SK-N-SH treated with all-trans-retinoic acid at 6 μM for 48 hours (cell line): Measurements from ENCODE around the gene CDYL.

Experiments used
- BACH2 ChIP-seq: fragments of 250-450 bp; sonication (Bioruptor Pico); IDR thresholded peaks from 2 replicates; pipeline ENCODE4 v1.9.0; 2021; ENCODE audit warnings: mild to moderate bottlenecking, borderline replicate concordance
- ESRRG ChIP-seq: fragments of 250-450 bp; sonication (Bioruptor Pico); IDR thresholded peaks from 2 replicates; pipeline ENCODE4 v1.6.1; 2021; ENCODE audit warnings: mild to moderate bottlenecking
- GLIS3 ChIP-seq: fragments of 250-450 bp; sonication (Bioruptor Pico); IDR thresholded peaks from 2 replicates; pipeline ENCODE4 v1.5.0; 2020; ENCODE audit warnings: mild to moderate bottlenecking, moderate library complexity
- POU6F1 ChIP-seq: fragments of 250-450 bp; sonication (Bioruptor Pico); IDR thresholded peaks from 2 replicates; pipeline ENCODE4 v1.8.0; 2021; ENCODE audit warnings: low read depth, mild to moderate bottlenecking, moderate library complexity, borderline replicate concordance
- TCF4 ChIP-seq: fragments of 250-450 bp; sonication (Bioruptor Pico); IDR thresholded peaks from 2 replicates; pipeline ENCODE4 v1.8.0; 2021; ENCODE audit warnings: mild to moderate bottlenecking, moderate library complexity, borderline replicate concordance
- ZNF8 ChIP-seq: fragments of 450-650 bp; formaldehyde crosslinking; IDR thresholded peaks from 2 replicates; pipeline ENCODE4 v1.5.0; 2020; ENCODE audit warnings: mild to moderate bottlenecking, moderate library complexity

GRCh38 chr6:4972438-4972837, 196.2 kb downstream of the CDYL start:
- TF ChIP-seq POU6F1 (no peak), BACH2 (no peak), ESRRG (CRISPR knock-in tag) (no peak), GLIS3 (CRISPR knock-in tag) (no peak), TCF4 (CRISPR knock-in tag) (no peak), ZNF8 (CRISPR knock-in tag) (no peak)
